Sigmoid colon (tissue), 7 donors: ENCODE results near the gene USP40. TPM values are rescaled to one million over a fixed set of nuclear protein-coding genes. Genes with fewer than 3 reads are reported as not detected.

Experiments
- DNase-seq: peaks from one replicate; pipeline ENCODE4 v3.0.0-alpha.2; 2019
- H3K27ac ChIP-seq, 4 donors: fragments of 200-600 bp; sonication (generic); one replicate each; pipeline ENCODE4 v1.5.1; 2016 to 2019; ENCODE audit warnings: mild to moderate bottlenecking in 1 of 4
- H3K27me3 ChIP-seq, 3 donors: fragments of 200-600 bp; sonication (generic); one replicate each; pipeline ENCODE4 v1.5.1; 2019; ENCODE audit warnings: mild to moderate bottlenecking in 1 of 3
- H3K36me3 ChIP-seq, 4 donors: fragments of 200-600 bp; sonication (generic); one replicate each; pipeline ENCODE4 v1.5.1; 2016 to 2019
- H3K4me1 ChIP-seq, 4 donors: fragments of 200-600 bp; sonication (generic); one replicate each; pipeline ENCODE4 v1.5.1; 2017 to 2019
- H3K4me3 ChIP-seq, 4 donors: fragments of 200-600 bp; sonication (generic); one replicate each; pipeline ENCODE4 v1.5.1; 2017 to 2019; ENCODE audit warnings: mild to moderate bottlenecking in 2 of 4, moderate library complexity in 1 of 4
- H3K9me3 ChIP-seq, 4 donors: fragments of 200-600 bp in 3 of 4; sonication (generic) in 3 of 4; one replicate each; pipeline versions ENCODE4 v1.5.1 to v1.6.1; 2013 to 2019
- EP300 ChIP-seq, 4 donors: sonication (generic); formaldehyde crosslinking; IDR thresholded peaks; one replicate each; pipeline ENCODE4 v1.6.1; 2017; ENCODE audit warnings: antibody characterized with exemption in 4 of 4
- POLR2A ChIP-seq, 2 donors: fragments of 450-650 bp; IDR thresholded peaks; one replicate each; pipeline ENCODE4 v1.6.1; 2016; ENCODE audit warnings: antibody characterized with exemption in 2 of 2, mild to moderate bottlenecking in 2 of 2, moderate library complexity in 2 of 2
- POLR2AphosphoS5 ChIP-seq, 4 donors: sonication (generic); formaldehyde crosslinking; IDR thresholded peaks; one replicate each; pipeline ENCODE4 v1.6.1; 2017; ENCODE audit warnings: antibody characterized with exemption in 4 of 4
- WGBS, 2 donors: extraction: QIAGEN DNeasy Blood & Tissue Kit; methylation state at CpG; one replicate each; pipeline ENCODE4 v1.1.7; 2013; 5-methylcytosine and 5-hydroxymethylcytosine counted together
- intact Hi-C: fragments of 100-400 bp; cut with DNase I; formaldehyde crosslinking; loops from one replicate; pipeline ENCODE4 v1.15.1; 2023
- polyA plus RNA-seq, 3 donors: library from polyadenylated mRNA; stranded (reverse); fragments of 200-250 nt; gene quantifications; one replicate each; pipeline ENCODE4 v1.2.3, GENCODE V29; 2013
- total RNA-seq, 4 donors: library from RNA; depleted of rRNA; stranded (reverse); fragments of >200 nt; gene quantifications; one replicate each; pipeline ENCODE4 v1.1.0, GENCODE V29; 2016
- TF ChIP-seq, protein P1 (sequence below), 4 experiments: fragments of 450-650 bp in 3 of 4; fragments of 200-600 bp in 1 of 4; IDR thresholded peaks; one replicate each; pipeline ENCODE4 v1.5.1; 2016 to 2019; ENCODE audit warnings: antibody characterized with exemption in 4 of 4, mild to moderate bottlenecking in 3 of 4, moderate library complexity in 2 of 4
- donor health status: healthy with polysubstance abuse.
- donor health status: Bipolar disorder and iron deficiency.
- donor health status: healthy.

The USP40 gene
- total and polyA plus RNA-seq, 7 donors = 9.6 to 34.5 (median 23.4) TPM

DNA sequence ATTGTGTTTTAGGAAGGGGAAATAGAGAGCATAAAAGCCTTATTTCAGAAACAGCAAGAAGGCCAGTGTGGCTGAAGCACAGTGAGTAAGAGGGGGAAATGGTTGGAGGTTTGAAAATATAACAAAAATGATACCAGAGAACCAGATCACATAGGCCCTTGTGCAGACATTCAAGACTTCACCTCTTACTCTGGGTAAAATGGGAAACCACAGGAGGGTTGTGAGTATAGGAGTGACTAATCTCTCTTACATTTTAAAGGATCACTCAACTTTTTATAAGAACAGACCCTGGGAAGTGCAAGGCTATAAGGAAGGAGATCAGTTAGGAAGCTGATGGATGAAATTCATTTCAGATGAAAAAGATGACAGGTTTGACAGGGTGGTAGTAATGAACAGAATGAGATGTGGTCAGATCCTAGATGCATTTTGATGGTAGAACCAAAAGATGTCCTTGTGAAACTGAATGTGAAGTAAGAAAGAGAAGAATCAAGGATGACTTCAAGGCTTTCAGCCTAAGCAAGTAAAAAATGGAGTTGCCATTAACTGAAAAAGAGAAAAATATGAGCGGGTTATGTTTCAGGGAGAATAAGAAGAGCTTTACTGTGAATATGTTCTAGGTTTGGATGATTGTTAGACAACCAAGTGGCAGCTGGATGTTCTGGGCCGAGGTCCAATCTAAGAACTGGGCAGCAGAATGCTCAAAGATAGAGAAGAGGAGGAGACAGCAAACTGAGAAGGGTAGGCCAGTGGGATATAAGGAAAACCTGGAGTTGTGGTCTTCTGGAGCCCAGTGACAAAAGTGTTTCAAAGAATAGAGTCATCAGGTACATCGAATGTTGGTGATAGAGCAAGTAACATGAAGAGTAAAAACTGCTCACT lies 65.1 kb downstream of the USP40 start:
- WGBS, 2 donors = 94% methylated on average over 3 of the region's 3 CpGs
- peaks cover 0 to 90% (median 6%) of the 10 kb centered on the region in 4 donors for H3K36me3 ChIP-seq
- TF ChIP-seq EP300 (IDR thresholded peaks at IDR 0.05) (no peak), POLR2AphosphoS5 (IDR thresholded peaks at IDR 0.05) (no peak), POLR2A (IDR thresholded peaks at IDR 0.05) (no peak)
- TF ChIP-seq, protein P1, sequence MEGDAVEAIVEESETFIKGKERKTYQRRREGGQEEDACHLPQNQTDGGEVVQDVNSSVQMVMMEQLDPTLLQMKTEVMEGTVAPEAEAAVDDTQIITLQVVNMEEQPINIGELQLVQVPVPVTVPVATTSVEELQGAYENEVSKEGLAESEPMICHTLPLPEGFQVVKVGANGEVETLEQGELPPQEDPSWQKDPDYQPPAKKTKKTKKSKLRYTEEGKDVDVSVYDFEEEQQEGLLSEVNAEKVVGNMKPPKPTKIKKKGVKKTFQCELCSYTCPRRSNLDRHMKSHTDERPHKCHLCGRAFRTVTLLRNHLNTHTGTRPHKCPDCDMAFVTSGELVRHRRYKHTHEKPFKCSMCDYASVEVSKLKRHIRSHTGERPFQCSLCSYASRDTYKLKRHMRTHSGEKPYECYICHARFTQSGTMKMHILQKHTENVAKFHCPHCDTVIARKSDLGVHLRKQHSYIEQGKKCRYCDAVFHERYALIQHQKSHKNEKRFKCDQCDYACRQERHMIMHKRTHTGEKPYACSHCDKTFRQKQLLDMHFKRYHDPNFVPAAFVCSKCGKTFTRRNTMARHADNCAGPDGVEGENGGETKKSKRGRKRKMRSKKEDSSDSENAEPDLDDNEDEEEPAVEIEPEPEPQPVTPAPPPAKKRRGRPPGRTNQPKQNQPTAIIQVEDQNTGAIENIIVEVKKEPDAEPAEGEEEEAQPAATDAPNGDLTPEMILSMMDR (IDR thresholded peaks at IDR 0.05) = no peak

GRCh38 chr2:233499928-233500327 lies 66.7 kb downstream of the USP40 start:
- no peak for DNase-seq
- TF ChIP-seq, protein P1 (IDR thresholded peaks at IDR 0.05) = no peak
- TF ChIP-seq EP300 (IDR thresholded peaks at IDR 0.05) (no peak), POLR2A (IDR thresholded peaks at IDR 0.05) (no peak), POLR2AphosphoS5 (IDR thresholded peaks at IDR 0.05) (no peak)
- no peak overlapping the region for H3K4me3 ChIP-seq
- intact Hi-C loops = no loop called here
- no peaks in the 10 kb centered on the region for H3K27me3 ChIP-seq
- H3K4me1 ChIP-seq = no peaks in the 10 kb centered on the region
- H3K27ac ChIP-seq = no peak overlapping the region
- 63 to 75% methylated on average over 2 of the region's 2 CpGs for WGBS, 2 donors
- peaks cover 0 to 96% (median 9%) of the 10 kb centered on the region in 4 donors for H3K36me3 ChIP-seq
- H3K9me3 ChIP-seq = peaks cover 0 to 7% (median 0%) of the 10 kb centered on the region in 4 donors

More for the DNA sequence above, 65.1 kb downstream of the USP40 start:
- Histone ChIP-seq H3K4me1 (no peaks in the 10 kb centered on the region), H3K9me3 (peaks cover 0 to 7% (median 0%) of the 10 kb centered on the region in 4 donors), H3K27me3 (no peaks in the 10 kb centered on the region), H3K27ac (no peak overlapping the region), H3K4me3 (no peak overlapping the region)
- no peak for DNase-seq
- intact Hi-C loops = no loop called here

DNA sequence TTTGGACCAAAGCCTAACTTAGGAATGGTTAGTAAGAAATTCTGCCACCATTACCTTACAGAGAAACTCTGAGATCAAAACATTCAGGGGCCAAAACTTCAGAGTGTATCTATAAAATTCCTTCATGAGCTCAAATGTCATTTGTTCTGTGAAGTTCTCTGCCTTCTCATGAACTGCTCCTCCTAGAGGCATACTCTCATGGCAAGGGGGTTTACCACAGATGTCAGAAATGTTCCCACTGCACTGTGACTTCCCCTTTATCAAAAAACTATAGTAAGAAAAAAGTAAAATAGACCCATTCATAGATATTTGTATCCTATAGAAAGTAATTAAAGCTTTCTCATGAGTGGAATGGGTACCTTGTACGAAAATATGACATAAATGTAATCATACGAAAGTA lies 68.5 kb downstream of the USP40 start:
- no peaks in the 10 kb centered on the region for H3K9me3 ChIP-seq
- H3K4me3 ChIP-seq = no peak overlapping the region
- no peak overlapping the region for H3K27ac ChIP-seq
- 95% methylated on average over 2 of the region's 2 CpGs for whole genome bisulfite sequencing, 2 donors
- H3K4me1 ChIP-seq = no peaks in the 10 kb centered on the region
- TF ChIP-seq, protein P1 (IDR thresholded peaks at IDR 0.05) = no peak
- TF ChIP-seq EP300 (IDR thresholded peaks at IDR 0.05) = no peak
- TF ChIP-seq POLR2AphosphoS5 (IDR thresholded peaks at IDR 0.05) = no peak
- no peak for TF ChIP-seq POLR2A (IDR thresholded peaks at IDR 0.05)
- intact Hi-C loops = no loop called here
- DNase-seq = no peak
- H3K27me3 ChIP-seq = no peaks in the 10 kb centered on the region
- peaks cover 3 to 85% (median 11%) of the 10 kb centered on the region in 4 donors for H3K36me3 ChIP-seq

DNA sequence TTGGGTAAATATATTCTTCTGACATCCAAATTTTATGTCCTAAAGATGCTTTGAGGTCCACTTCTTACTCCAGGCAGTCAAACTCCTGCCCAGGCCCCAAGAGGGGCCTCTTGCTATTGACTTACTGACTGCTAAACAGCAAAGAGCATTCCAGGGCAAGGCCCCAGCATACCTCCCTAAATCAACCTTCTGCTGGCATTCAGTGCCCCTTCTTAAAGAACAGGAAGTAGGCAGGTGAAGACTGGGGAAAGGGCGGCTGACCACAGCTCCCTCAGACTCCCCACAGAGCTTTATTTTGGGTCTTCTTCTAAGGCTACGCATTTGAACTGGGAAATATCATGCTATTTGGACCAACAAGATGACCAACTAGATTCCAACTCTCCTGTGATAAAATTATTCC lies 68.9 kb downstream of the USP40 start:
- 88 to 93% methylated on average over 2 of the region's 2 CpGs for WGBS, 2 donors
- DNase-seq = no peak
- Histone ChIP-seq H3K36me3 (peaks cover 7 to 85% (median 15%) of the 10 kb centered on the region in 4 donors), H3K27ac (no peak overlapping the region), H3K4me3 (no peak overlapping the region), H3K4me1 (no peaks in the 10 kb centered on the region), H3K9me3 (no peaks in the 10 kb centered on the region), H3K27me3 (no peaks in the 10 kb centered on the region)
- TF ChIP-seq POLR2A (IDR thresholded peaks at IDR 0.05) = no peak
- TF ChIP-seq, protein P1 (IDR thresholded peaks at IDR 0.05) = no peak
- TF ChIP-seq EP300 (IDR thresholded peaks at IDR 0.05) = no peak
- TF ChIP-seq POLR2AphosphoS5 (IDR thresholded peaks at IDR 0.05) = no peak
- intact Hi-C loops = no loop called here
